Endodermal cell (in vitro differentiated cells): ENCODE results near the gene COPS4. TPM values are rescaled to one million over a fixed set of nuclear protein-coding genes. Genes with fewer than 3 reads are reported as not detected.

Experiments
- DNase-seq: peaks from one replicate; pipeline ENCODE4 v3.0.0-alpha.2; 2017
- H3K27ac ChIP-seq: 2 replicates; pipeline ENCODE4 v1.5.1; 2013; ENCODE audit warnings: mild to moderate bottlenecking, low read depth, low read length, moderate library complexity
- H3K27me3 ChIP-seq: 2 replicates; pipeline ENCODE4 v1.6.1; 2013; ENCODE audit warnings: mild to moderate bottlenecking, low read length, moderate library complexity; ENCODE audit not compliant: insufficient read depth, control insufficient read depth, poor library complexity, severe bottlenecking
- H3K36me3 ChIP-seq: 2 replicates; pipeline ENCODE4 v1.7.0; 2013; ENCODE audit warnings: mild to moderate bottlenecking, low read length, moderate library complexity; ENCODE audit not compliant: control insufficient read depth, insufficient read depth
- H3K4me1 ChIP-seq: one replicate; pipeline ENCODE4 v1.7.0; 2013; ENCODE audit warnings: low read length; ENCODE audit not compliant: control insufficient read depth, insufficient read depth
- H3K4me3 ChIP-seq: 2 replicates; pipeline ENCODE4 v1.5.1; 2013; ENCODE audit warnings: mild to moderate bottlenecking, low read length, moderate library complexity
- H3K9ac ChIP-seq: 2 replicates; pipeline ENCODE4 v1.6.1; 2013; ENCODE audit warnings: mild to moderate bottlenecking, low read length, moderate library complexity; ENCODE audit not compliant: poor library complexity, severe bottlenecking; ENCODE audit errors: extremely low read depth
- H3K9me3 ChIP-seq: 2 replicates; pipeline ENCODE4 v1.6.1; 2013; ENCODE audit warnings: mild to moderate bottlenecking, low read length, moderate library complexity; ENCODE audit not compliant: control insufficient read depth
- H3K27ac Mint-ChIP-seq: 2 replicates; pipeline ENCODE4 v1.8.0; 2020; ENCODE audit warnings: mixed read lengths
- H3K27me3 Mint-ChIP-seq: 2 replicates; pipeline ENCODE4 v1.8.0; 2021; ENCODE audit warnings: mild to moderate bottlenecking, mixed read lengths; ENCODE audit not compliant: insufficient read depth
- H3K36me3 Mint-ChIP-seq: 2 replicates; pipeline ENCODE4 v1.8.0; 2020; ENCODE audit warnings: low read depth, mixed read lengths
- H3K4me1 Mint-ChIP-seq: 2 replicates; pipeline ENCODE4 v1.8.0; 2020; ENCODE audit warnings: mixed read lengths
- H3K4me3 Mint-ChIP-seq: 2 replicates; pipeline ENCODE4 v1.8.0; 2020; ENCODE audit warnings: mild to moderate bottlenecking, moderate library complexity, mixed read lengths
- H3K9me3 Mint-ChIP-seq: 2 replicates; pipeline ENCODE4 v1.8.0; 2020; ENCODE audit warnings: mild to moderate bottlenecking, mixed read lengths
- WGBS, 2 experiments: methylation state at CpG; one replicate each; pipeline versions ENCODE4 v1.1.5 to v1.1.7; 2013; ENCODE audit warnings: missing lambda C conversion rate in 2 of 2, mixed read lengths in 1 of 2; ENCODE audit not compliant: insufficient coverage in 1 of 2, insufficient read length in 1 of 2; 5-methylcytosine and 5-hydroxymethylcytosine counted together
- total RNA-seq, 2 donors: library from RNA; stranded (reverse); fragmentation: NEBNext Ultra II Directional in 1 of 2; extraction: Animal tissue kit (Norgen Biotek cat#: 25700) in 1 of 2; gene quantifications; 2 replicates in 1 of 2; 3 replicates in 1 of 2; pipeline ENCODE4 v1.2.1, GENCODE V29; 2021
- TF ChIP-seq, protein P1 (sequence below): fragments of 200-600 bp; sonication (generic); conservative IDR thresholded peaks from 2 replicates; pipeline ENCODE4 v1.5.0; 2021; ENCODE audit warnings: antibody characterized with exemption, mild to moderate bottlenecking

Gene COPS4
- total RNA-seq, 2 donors from 2014 or later: 34.8 to 39.4 TPM

DNA sequence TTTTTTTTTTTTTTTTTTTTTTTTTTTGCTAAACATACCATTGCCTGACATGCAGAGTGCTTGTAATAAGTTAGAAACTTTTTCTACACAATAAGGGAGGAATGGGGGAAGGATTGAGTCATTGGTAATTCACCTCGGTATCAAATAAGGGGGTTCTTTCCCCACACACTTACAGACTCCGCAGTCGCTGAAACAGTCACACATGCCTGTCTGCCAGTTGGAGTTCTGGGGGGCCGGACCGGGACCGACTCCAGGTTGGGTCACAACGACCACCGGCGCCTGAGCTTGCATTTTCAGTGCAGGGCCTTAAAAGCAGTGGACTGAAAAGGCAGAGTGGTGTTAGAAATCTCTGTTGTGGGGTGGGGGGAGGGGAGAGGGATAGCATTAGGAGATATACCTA lies 72.6 kb downstream of the COPS4 start:
- peaks cover 2% of the 10 kb centered on the region for H3K4me1 Mint-ChIP-seq
- Histone ChIP-seq H3K27ac (no peak overlapping the region), H3K9me3 (no peaks in the 10 kb centered on the region), H3K4me1 (no peaks in the 10 kb centered on the region), H3K4me3 (no peak overlapping the region), H3K27me3 (peaks cover 11% of the 10 kb centered on the region), H3K9ac (no peak overlapping the region), H3K36me3 (no peaks in the 10 kb centered on the region)
- no peak overlapping the region for H3K27ac Mint-ChIP-seq
- no peaks in the 10 kb centered on the region for H3K36me3 Mint-ChIP-seq
- TF ChIP-seq, protein P1, sequence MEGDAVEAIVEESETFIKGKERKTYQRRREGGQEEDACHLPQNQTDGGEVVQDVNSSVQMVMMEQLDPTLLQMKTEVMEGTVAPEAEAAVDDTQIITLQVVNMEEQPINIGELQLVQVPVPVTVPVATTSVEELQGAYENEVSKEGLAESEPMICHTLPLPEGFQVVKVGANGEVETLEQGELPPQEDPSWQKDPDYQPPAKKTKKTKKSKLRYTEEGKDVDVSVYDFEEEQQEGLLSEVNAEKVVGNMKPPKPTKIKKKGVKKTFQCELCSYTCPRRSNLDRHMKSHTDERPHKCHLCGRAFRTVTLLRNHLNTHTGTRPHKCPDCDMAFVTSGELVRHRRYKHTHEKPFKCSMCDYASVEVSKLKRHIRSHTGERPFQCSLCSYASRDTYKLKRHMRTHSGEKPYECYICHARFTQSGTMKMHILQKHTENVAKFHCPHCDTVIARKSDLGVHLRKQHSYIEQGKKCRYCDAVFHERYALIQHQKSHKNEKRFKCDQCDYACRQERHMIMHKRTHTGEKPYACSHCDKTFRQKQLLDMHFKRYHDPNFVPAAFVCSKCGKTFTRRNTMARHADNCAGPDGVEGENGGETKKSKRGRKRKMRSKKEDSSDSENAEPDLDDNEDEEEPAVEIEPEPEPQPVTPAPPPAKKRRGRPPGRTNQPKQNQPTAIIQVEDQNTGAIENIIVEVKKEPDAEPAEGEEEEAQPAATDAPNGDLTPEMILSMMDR: no peak
- no peak overlapping the region for H3K4me3 Mint-ChIP-seq
- DNase-seq: no peak
- 86% methylated on average over 9 of the region's 9 CpGs; no CpG with 5 or more reads in 1 of the 2 experiments for WGBS, 2 experiments
- peaks cover 11% of the 10 kb centered on the region for H3K27me3 Mint-ChIP-seq
- H3K9me3 Mint-ChIP-seq: no peaks in the 10 kb centered on the region

DNA sequence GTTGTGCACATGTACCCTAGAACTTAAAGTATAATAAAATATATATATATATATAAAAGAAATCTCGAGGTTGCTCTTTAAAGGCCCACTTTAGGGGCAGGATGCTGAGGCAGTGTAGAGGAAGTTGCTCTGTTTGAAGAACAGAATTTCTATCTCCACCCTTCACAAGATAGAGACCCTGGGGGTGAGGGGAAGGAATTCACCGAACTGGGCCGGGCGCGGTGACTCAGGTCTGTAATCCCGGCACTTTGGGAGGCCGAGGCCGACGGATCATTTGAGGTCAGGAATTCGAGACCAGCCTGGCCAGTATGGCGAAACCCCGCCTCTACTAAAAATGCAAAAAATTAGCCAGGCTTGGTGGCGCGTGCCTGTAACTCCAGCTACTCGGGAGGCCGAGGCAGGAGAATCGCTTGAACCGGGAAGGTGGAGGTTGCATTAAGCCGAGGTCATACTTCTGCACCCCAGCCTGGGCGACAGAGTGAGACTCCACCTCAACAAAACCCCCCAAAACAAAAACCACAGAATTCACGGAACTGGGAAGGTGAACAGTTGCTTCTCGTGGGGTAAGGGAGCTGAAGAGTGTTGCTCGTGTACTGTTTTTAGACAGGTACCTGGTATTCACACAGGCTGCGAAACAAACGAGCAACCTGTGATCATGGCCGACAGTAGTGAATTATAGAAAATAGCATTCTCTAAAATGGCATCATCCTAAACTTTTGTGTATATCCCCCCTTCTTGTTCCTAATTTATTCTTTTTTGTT lies 73.3 kb downstream of the COPS4 start:
- Mint-ChIP-seq H3K4me3 (no peak overlapping the region), H3K36me3 (no peaks in the 10 kb centered on the region), H3K27me3 (peaks cover 11% of the 10 kb centered on the region), H3K4me1 (peaks cover 2% of the 10 kb centered on the region), H3K9me3 (no peaks in the 10 kb centered on the region), H3K27ac (no peak overlapping the region)
- Histone ChIP-seq H3K27ac (no peak overlapping the region), H3K9me3 (no peaks in the 10 kb centered on the region), H3K4me1 (no peaks in the 10 kb centered on the region), H3K4me3 (no peak overlapping the region), H3K27me3 (peaks cover 11% of the 10 kb centered on the region), H3K36me3 (no peaks in the 10 kb centered on the region), H3K9ac (no peak overlapping the region)
- TF ChIP-seq, protein P1: no peak
- no peak for DNase-seq
- 89 to 92% methylated on average over 21 to 26 of the region's 26 CpGs for WGBS, 2 experiments

DNA sequence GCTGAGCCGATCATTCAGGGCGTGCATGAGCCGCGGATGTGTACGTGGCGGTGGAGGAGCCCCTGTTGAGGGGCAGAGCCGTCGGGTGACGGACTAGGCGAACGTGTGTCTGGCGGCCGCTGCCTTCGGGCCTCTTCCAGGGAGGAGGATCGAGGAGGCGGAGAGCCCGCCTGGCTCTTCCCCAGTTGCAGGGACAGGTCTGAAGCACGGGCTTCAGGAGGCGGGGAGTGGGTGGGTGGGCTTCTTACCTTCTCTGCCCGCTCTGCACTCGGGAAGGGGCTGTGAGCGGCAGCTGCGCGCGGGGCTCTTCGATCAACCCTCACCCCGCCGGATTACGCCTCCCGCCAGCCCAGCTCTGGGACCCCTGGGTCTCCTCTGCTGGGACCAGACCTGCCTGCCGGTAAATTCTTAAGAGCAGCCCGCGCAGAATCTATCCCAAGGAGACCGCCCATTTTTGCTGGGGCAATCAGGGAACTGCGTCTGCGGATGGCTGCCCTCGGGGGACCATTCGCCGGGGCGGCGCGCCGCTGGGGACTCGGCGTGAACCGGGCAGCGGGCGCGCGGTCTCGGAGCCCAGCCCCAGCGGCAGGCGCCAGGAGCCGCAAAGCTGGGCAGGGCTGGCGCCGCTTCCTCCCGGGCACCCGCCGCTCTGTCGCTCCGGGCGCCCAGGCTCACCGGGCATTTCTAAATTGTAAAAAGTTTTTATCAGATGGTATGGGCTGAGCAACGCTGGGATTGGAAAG lies 74.7 kb downstream of the COPS4 start:
- 4 to 7% methylated on average over 22 to 64 of the region's 64 CpGs for WGBS, 2 experiments
- peak overlapping the region; percentile 95 for H3K27ac Mint-ChIP-seq

More for the DNA sequence above, 74.7 kb downstream of the COPS4 start:
- Histone ChIP-seq H3K27me3 (peaks cover 11% of the 10 kb centered on the region), H3K9me3 (no peaks in the 10 kb centered on the region), H3K4me1 (no peaks in the 10 kb centered on the region), H3K36me3 (no peaks in the 10 kb centered on the region), H3K27ac (no peak overlapping the region), H3K9ac (peak overlapping the region; percentile 34), H3K4me3 (peak overlapping the region; percentile 74)
- Mint-ChIP-seq H3K4me3 (peak overlapping the region; percentile 72), H3K9me3 (no peaks in the 10 kb centered on the region), H3K36me3 (no peaks in the 10 kb centered on the region), H3K27me3 (peaks cover 11% of the 10 kb centered on the region), H3K4me1 (peaks cover 4% of the 10 kb centered on the region)
- DNase-seq: peak; percentile 88
- TF ChIP-seq, protein P1: no peak
